Measurements from ENCODE around the gene ATP5MC3. TPM values are rescaled to one million over a fixed set of nuclear protein-coding genes. Genes with fewer than 3 reads are reported as not detected.

ATP5MC3 gene
- total and polyA plus RNA-seq, 2 experiments from 2014 or later = 185 to 557 TPM

DNA sequence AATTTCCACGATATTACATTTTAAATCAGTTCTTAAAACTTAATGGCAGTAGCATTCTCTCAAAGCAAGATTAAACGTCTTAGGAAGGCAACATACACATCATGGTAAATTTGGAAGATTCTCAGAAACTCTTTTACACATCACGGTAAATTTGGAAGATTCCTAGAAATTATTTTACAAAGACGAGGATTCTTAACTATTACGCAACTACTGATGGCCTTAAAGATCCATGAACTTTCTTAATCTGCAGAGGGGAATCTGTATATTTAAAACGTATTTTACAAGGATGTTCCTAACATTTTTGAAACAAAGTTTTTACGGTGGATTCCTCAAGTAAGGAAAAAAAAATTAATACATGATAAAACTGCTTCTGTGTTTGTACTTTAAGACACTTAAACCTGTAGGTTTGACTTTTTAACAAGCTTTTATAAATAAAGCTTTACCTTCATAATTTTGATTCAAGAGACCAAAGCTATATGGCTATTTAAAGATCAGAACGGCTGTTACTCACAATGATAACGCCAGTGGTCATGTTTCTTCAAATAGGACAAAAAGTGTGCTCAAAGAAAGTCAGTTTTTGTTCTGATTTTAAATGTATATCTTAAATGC, 15.2 kb downstream of the ATP5MC3 start (continued):
- TF ChIP-seq CTCF (conservative IDR thresholded peaks at IDR 0.05; ENCODE audit: low read depth in 2 of 2) = no peak
- TF ChIP-seq, protein P1, sequence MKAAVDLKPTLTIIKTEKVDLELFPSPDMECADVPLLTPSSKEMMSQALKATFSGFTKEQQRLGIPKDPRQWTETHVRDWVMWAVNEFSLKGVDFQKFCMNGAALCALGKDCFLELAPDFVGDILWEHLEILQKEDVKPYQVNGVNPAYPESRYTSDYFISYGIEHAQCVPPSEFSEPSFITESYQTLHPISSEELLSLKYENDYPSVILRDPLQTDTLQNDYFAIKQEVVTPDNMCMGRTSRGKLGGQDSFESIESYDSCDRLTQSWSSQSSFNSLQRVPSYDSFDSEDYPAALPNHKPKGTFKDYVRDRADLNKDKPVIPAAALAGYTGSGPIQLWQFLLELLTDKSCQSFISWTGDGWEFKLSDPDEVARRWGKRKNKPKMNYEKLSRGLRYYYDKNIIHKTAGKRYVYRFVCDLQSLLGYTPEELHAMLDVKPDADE (IDR thresholded peaks at IDR 0.05) = no peak
- TF ChIP-seq STAT1 (IDR thresholded peaks at IDR 0.05; ENCODE audit: unreplicated experiment) = no peak
- no peak for TF ChIP-seq NANOG (IDR thresholded peaks at IDR 0.05; ENCODE audit: borderline replicate concordance)
- TF ChIP-seq EZH2 (IDR thresholded peaks at IDR 0.05; ENCODE audit: low read depth, unreplicated experiment) = no peak
- no peak for TF ChIP-seq ZNF331 (CRISPR knock-in tag; IDR thresholded peaks at IDR 0.05; ENCODE audit: low read depth)
- TF ChIP-seq CREB1 (CRISPR knock-in tag; IDR thresholded peaks at IDR 0.05; ENCODE audit: low read depth) = no peak
- TF ChIP-seq JUNB (IDR thresholded peaks at IDR 0.05; ENCODE audit: unreplicated experiment) = no peak

GRCh38 chr2:175164235-175164634, 17.3 kb downstream of the ATP5MC3 start:
- no peak overlapping the region for H2AFZ ChIP-seq
- Mint-ChIP-seq H3K9me3 (no peaks in the 10 kb centered on the region), H3K4me3 (no peak overlapping the region), H3K27ac (no peak overlapping the region), H3K4me1 (peaks cover 10% of the 10 kb centered on the region; the same call in 2 of the 3 replicates), H3K27me3 (ENCODE audit: insufficient read depth, low read depth, poor library complexity) (peaks cover 5% of the 10 kb centered on the region), H3K36me3 (ENCODE audit: low read depth) (peaks cover 9% of the 10 kb centered on the region; the same call in 2 of the 3 replicates)
- peaks cover 13% of the 10 kb centered on the region; the same call in 1 of the 2 replicates for H3K4me1 ChIP-seq (ENCODE audit: insufficient read depth)
- peaks cover 38% of the 10 kb centered on the region for H4K20me1 ChIP-seq (replicated peaks; ENCODE audit: insufficient read depth)
- TF ChIP-seq, protein P1 (IDR thresholded peaks at IDR 0.05) = no peak
- TF ChIP-seq EZH2phosphoT487 (IDR thresholded peaks at IDR 0.05; ENCODE audit: unreplicated experiment) = no peak
- no peak for TF ChIP-seq ZNF114 (CRISPR knock-in tag; IDR thresholded peaks at IDR 0.05)
- no peak for TF ChIP-seq CTCF (conservative IDR thresholded peaks at IDR 0.05; ENCODE audit: low read depth in 2 of 2)
- no peak for TF ChIP-seq ZNF331 (CRISPR knock-in tag; IDR thresholded peaks at IDR 0.05; ENCODE audit: low read depth)
- no peak for TF ChIP-seq EZH2 (IDR thresholded peaks at IDR 0.05; ENCODE audit: low read depth, unreplicated experiment)
- H3K27me3 ChIP-seq (ENCODE audit: insufficient read depth) = no peaks in the 10 kb centered on the region
- no peak for DNase-seq (ENCODE audit: low spot score)
- no peak for ATAC-seq
- H3K27ac ChIP-seq (ENCODE audit: low read depth) = no peak overlapping the region
- H3K9me2 ChIP-seq (ENCODE audit: insufficient read depth) = no peaks in the 10 kb centered on the region
- no peaks in the 10 kb centered on the region for H3K36me3 ChIP-seq (ENCODE audit: insufficient read depth)
- H3F3A ChIP-seq (replicated peaks; ENCODE audit: low read depth) = no peaks in the 10 kb centered on the region
- H3K4me3 ChIP-seq = no peak overlapping the region
- peaks cover 85% of the 10 kb centered on the region for H3K79me2 ChIP-seq (replicated peaks; ENCODE audit: insufficient read depth)
- no peak overlapping the region for H3K4me2 ChIP-seq

Data from GM23338 (cell line).